ENCODE data around the gene EHMT1.

EHMT1 gene

DNA sequence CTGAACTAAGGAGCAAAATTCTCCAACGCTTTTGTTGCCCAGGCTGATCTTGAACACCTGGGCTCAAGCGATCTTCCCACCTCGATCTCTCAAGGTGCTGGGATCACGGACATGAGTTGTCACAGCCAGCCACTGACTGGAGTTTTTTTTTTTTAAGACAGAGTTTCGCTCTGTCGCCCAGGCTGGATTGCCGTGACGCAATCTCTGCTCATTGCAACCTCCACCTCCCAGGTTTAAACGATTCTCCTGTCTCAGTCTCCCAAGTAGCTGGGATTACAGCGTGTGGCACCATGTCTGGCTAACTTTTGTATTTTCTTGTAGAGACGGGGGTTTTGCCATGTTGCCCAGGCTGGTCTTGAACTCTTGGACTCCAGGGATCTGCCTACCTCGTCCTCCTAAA lies 58.2 kb downstream of the EHMT1 start:
- DNase-seq = no peak

GRCh38 chr9:137678202-137678601 lies 59.4 kb downstream of the EHMT1 start:
- DNase-seq = no peak

- DNase-seq = no peak
These were observed 60.4 kb downstream of the EHMT1 start for GRCh38 chr9:137679249-137679648.

DNA sequence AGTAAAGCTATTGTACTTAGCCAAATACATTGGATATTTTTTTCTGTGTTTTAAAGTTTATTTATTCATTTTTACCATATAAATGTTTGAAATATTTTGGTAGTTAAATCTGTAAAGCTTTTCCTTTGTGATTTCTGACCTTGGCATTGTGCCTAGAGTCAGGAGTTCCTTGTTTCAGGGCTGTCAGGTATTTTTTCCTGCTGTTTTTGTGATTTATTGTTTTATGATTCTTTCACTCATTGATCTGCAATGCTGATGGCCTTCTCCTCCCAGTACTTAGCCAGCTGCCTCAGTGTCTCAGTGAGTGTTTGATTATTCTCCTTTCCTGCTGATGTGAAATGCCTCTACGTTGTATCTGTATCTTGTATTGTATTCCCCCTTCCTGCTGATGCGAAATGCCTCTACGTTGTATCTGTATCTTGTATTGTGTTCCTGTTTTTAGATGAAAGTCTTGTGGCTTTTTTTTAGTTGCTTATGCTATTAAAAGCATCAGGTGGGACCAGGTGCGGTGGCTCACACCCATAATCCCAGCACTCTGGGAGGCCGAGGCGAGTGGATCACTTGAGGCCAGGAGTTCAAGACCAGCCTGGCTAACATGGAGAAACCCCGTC lies 61.0 kb downstream of the EHMT1 start:
- DNase-seq = no peak

GRCh38 chr9:137680444-137681358 lies 61.9 kb downstream of the EHMT1 start:
- DNase-seq = no peak

- DNase-seq = no peak
These were observed 63.8 kb downstream of the EHMT1 start for GRCh38 chr9:137682428-137683105.

- DNase-seq = no peak
These were observed 64.6 kb downstream of the EHMT1 start for GRCh38 chr9:137683262-137683864.

DNA sequence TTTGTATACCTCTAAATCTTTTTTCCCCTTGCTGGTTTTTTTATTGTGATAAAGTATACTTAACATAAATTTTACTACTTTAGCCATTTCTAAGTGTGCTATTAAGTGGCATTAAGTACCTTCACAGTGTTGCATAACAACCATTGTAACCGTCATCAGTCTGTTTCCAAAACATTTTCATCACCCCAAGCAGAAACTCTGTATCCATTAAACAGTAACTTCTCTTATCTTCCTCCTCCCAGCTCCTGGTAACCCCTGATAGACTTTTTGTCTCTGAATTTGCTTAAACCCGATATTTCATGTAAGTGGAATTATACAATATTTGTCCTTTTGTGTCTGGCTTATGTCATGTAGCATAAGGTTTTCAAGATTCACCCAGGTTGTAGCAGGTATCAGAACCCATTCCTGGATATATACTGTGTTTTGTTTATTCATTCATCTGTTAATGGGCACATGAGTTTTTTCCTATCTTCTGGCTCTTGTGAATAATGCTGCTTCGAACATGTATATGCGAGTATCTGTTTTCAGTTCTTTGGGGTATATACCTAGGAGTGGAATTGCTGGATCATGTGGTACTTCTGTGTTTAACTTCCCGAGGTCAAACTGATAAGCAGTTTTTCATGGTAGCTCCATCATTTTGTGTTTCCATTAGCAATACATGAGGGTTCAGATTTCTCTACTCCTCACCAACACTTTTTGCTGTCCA lies 66.4 kb downstream of the EHMT1 start:
- DNase-seq = no peak

DNA sequence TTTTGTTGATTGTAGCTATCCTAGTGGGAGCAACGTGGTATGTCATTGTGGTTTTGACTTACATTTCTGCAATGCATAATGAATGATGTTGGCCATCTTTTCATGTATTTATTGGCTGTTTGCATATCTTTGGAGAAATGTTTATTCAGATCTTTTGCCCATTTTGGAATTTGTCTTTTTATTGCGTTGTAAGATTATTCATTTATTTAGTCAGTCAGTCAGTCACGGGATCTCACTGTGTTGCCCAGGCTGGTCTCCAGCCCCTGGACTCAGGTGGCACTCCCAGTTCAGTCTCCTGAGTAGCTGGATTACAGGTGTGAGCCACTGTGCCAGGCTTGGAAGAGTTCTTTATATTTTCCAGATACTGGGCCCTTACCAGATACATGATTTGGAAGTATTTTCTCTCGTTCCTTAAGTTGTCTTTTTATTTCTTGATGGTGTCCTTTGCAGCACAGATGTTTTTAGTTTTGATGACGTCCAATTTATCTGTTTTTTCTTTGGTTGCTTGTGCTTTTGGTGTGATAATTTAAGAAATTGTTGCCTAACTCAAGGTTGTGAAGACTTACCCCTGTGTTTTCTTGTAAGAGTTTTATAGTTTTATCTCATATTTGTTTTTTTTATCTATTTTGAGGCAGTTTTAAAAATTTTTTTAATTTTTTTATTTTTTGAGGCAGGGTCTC lies 67.1 kb downstream of the EHMT1 start:
- peak; percentile 21 for DNase-seq

DNA sequence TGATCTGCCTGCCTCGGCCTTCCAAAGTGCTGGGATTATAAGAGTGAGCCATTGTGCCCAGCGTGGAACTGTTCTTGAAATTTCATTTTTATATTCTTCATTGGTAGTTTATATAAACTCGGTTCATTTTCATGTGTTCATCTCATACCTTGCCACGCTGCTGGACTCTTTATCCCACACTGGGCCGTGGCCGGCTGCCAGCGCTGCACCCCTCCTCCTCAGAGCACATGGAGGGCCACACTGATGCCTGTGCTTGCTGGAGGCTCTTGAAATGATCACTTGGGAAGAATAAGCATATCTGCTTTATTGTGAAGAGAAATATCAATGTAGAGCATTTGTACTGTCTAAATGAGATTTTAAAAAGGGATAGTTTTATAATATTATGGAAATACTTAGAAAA lies 69.5 kb downstream of the EHMT1 start:
- no peak for DNase-seq

- DNase-seq = no peak
These were observed 69.9 kb downstream of the EHMT1 start for GRCh38 chr9:137688725-137689124.

DNA sequence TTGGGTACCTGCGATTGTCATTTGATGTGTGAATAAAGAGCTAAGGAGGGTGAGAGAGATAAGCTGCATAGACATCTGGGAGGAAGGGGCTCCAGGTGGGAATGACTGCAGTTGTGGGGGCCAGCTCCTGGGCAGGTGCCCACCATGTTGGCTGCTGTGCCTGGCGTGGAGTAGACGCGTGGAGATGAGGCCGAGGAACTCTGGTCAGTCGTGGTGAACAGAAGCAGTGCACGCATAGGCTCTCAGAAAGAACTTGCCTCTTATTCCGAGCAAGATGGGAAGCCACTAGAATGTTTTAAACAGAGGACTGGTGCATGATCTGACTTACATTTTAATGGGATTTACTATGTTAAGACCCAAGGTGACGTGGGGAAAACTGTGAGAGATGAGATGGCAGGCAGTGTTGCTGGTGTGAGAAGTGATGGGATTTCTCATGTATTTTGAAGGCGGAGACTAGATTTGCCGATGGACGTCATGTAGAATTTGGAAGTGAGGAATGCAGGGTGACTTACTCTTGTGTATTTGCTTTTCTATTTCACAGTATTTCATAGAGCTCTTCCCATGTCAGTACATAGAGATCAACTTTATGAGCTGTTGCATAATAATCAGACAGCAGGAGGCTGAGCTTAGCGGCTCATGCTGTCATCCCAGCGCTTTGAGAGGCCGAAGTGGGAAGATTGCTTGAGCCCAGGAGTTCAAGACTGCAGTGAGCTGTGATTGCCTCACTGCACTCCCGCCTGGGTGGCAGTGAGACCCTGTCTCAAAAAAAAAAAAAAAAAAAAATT lies 71.1 kb downstream of the EHMT1 start:
- peak; percentile 8 for DNase-seq

DNA sequence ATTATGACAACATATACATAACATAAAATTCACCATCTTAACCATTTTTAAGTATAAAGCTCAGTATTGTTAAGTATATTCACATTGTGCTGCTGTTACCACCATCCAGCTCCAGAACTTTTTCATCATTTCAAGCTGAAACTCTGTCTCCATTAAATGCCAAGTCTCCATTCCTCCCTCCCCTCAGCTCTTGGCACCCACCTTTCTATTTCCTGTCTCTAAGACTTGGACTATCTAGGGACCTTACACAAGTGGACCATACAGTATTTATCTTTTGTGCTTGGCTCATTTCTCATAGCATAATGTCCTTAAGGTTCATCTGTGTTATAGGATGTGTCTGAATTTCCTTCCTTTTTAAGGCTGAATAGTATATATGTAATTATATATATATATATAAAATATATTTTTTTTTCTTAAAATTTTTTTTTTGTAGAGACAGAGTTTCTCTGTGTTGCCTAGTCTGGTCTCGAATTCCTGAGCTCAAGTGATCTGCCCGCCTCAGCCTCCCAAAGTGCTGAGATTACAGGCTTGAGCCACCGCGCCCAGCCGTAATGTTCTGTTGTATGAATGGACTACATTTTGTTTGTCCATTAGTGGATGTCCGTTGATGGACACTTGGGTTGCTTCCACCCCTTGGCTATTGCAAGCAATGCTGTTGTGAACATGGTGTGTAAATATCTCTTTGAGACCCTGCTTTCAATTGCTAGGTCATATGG lies 72.3 kb downstream of the EHMT1 start:
- DNase-seq = no peak

- no peak for DNase-seq
These were observed 73.0 kb downstream of the EHMT1 start for GRCh38 chr9:137691646-137692351.

GRCh38 chr9:137694236-137694959 lies 75.6 kb downstream of the EHMT1 start:
- no peak for DNase-seq

DNA sequence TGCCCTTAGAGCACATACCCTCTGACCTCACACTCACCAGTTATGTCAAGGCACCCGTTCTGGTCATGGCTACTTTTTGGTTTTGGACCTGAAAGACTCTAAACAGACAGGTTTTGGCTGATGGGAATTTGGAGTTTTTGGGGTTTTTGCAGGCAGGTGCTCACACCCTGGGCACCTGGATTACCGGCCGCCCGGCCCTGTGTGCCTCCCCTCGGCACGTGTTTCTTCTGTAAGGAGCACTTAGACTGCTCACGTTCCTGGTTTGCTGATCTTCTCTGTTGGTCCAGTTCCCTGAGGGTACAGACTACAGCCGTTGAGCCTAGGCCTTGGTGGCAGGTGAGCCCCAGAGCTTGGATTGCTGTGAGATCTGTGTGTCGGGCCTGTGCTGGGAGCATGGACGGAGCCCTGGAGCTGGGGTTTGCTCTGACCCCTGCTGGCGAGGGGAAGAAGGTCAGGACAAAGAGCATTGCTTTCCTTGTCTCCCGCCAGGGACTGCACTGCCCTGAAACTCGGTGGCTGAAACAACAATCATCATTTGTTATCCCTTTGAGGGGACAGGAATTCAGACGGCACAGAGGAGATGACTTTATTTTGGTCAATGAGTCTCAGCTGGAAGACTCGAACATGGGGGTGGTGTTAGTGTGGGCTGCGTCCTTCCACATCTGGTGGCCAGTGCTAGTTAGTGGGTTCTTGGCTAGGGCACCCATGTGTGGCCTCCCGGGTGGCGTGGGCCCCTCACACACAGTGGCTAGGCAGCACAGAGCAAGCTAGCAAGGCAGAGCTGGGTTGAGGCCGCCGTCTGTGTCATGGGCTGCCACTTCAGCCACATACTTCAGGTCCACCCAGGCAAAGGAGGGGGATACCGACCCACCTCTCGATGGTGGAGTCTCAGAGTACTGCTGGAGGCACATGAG lies 76.4 kb downstream of the EHMT1 start:
- no peak for DNase-seq

- DNase-seq = no peak
These were observed 77.5 kb downstream of the EHMT1 start for GRCh38 chr9:137696136-137696925.
